ENCODE measurements around the gene LDHAL6B.

LDHAL6B gene

DNA sequence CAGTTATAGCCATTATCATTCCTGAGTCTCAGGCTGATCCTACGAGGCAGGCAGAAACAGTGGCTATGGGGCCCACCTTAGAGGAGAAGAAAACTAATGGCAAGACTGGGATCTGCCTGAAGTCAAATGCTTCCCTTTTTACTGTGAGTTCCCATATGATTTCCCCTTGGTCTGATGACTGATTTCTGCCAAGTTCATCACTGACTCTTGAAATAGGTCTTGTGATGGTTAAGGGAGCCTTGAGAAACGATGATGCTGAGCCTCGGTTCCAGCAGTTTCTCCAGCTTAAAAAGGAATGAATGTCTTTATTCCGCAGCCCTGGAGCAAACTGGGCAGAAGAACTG is 29.4 kb upstream of the LDHAL6B start:
- no peak overlapping the region for H3K4me3 ChIP-seq (ENCODE audit: control insufficient read depth, low read depth, low read length)
- no peak for DNase-seq (ENCODE audit: low read depth)
- TF ChIP-seq CTCF (conservative IDR thresholded peaks at IDR 0.05; ENCODE audit: control insufficient read depth, insufficient read depth, low read depth, low read length): no peak

DNA sequence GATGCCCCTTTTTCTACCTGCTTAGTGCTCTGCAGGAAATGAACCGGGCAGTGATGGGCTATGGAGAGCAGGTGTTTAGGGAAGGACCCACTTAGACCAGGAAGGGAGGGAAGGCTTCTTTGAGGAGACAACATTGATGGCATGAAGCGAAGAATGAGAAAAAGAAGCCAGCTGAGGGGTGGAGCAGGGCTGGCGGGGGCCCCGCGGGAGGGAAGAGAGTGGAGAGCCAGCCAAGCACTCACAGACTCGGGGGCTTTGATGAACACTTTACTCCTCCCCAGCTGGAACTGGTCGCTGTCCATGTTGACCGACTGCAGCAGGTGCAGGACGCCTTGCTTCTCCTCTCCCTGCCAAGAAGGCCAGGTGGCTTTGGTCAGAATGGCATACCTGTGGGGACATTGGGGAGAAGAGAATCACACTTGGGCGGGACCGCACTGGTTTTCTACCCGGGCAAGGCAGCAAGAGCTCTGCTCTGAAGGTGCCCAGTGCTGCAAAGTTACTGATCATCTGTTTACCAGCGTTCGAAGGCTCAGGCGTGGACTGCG is 28.4 kb upstream of the LDHAL6B start:
- TF ChIP-seq CTCF (conservative IDR thresholded peaks at IDR 0.05; ENCODE audit: control insufficient read depth, insufficient read depth, low read depth, low read length): no peak
- DNase-seq (ENCODE audit: low read depth): no peak

GRCh38 chr15:59179717-59180116 is 26.9 kb upstream of the LDHAL6B start:
- no peak for DNase-seq (ENCODE audit: low read depth)
- no peak overlapping the region for H3K4me3 ChIP-seq (ENCODE audit: control insufficient read depth, low read depth, low read length)
- TF ChIP-seq CTCF (conservative IDR thresholded peaks at IDR 0.05; ENCODE audit: control insufficient read depth, insufficient read depth, low read depth, low read length): no peak

More for the DNA sequence above, 28.4 kb upstream of the LDHAL6B start:
- no peak overlapping the region for H3K4me3 ChIP-seq (ENCODE audit: control insufficient read depth, low read depth, low read length)

DNA sequence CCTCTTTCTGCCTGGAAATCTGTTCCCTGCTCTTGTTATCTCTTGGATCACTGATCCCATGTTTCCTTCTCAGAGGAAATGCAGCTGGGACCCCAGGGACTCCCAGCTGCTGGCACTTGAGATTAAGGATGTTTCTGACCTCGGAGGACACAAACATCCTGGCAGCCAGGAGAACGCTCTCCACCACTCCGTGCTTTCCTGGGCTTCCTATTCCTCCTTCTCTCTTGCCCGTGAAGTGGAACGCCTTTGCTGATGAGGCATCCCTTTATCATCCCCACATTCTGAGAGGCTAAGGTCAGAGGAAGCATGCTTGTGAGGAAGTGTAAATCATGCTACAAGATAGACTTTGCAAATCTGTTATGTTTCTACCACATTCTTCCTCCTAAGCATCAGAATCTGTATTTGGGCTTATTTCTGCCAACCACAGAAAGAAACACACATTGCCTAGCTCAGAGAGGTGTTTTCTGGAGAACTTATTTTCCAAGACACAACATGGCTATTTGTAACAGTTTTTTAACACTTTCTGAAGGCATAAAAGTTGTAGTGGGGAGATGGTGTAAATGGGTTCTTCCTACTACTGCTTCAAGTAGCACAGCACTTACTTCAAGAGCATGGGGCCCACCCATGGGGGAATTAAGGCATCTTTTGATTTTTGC is 25.6 kb upstream of the LDHAL6B start:
- TF ChIP-seq CTCF (conservative IDR thresholded peaks at IDR 0.05; ENCODE audit: control insufficient read depth, insufficient read depth, low read depth, low read length): no peak
- H3K4me3 ChIP-seq (ENCODE audit: control insufficient read depth, low read depth, low read length): no peak overlapping the region
- no peak for DNase-seq (ENCODE audit: low read depth)

- no peak overlapping the region for H3K4me3 ChIP-seq (ENCODE audit: control insufficient read depth, low read depth, low read length)
- no peak for DNase-seq (ENCODE audit: low read depth)
- TF ChIP-seq CTCF (conservative IDR thresholded peaks at IDR 0.05; ENCODE audit: control insufficient read depth, insufficient read depth, low read depth, low read length): peak; percentile 9
These were observed 20.9 kb upstream of the LDHAL6B start for GRCh38 chr15:59185725-59186124.

- no peak overlapping the region for H3K4me3 ChIP-seq (ENCODE audit: control insufficient read depth, low read depth, low read length)
- no peak for TF ChIP-seq CTCF (conservative IDR thresholded peaks at IDR 0.05; ENCODE audit: control insufficient read depth, insufficient read depth, low read depth, low read length)
- DNase-seq (ENCODE audit: low read depth): peak; percentile 69
These were observed 20.1 kb upstream of the LDHAL6B start for GRCh38 chr15:59186501-59186900.

Measured in fibroblast of mammary gland (primary cell).